ENCODE data around the gene PFDN1. TPM values are rescaled to one million over a fixed set of nuclear protein-coding genes. Genes with fewer than 3 reads are reported as not detected.

The PFDN1 gene
- total and polyA plus RNA-seq, 10 of the 15 experiments (the other 5 are each of a cell fraction or from before 2014, with no cell fraction given), result 62.9 to 193 (median 102) TPM

- Histone ChIP-seq H3K4me2 (ENCODE audit: control insufficient read depth, insufficient read depth) (no peak overlapping the region), H3K36me3 (ENCODE audit: control insufficient read depth in 2 of 2, insufficient read depth in 2 of 2, low read length in 1 of 2) (no peaks in the 10 kb centered on the region; a peak in 2 of 4 replicates), H3K9ac (ENCODE audit: control insufficient read depth, insufficient read depth, low read length) (no peak overlapping the region), H3K4me1 (ENCODE audit: control insufficient read depth, insufficient read depth, low read length) (peaks cover 30% of the 10 kb centered on the region), H4K20me1 (ENCODE audit: control insufficient read depth, insufficient read depth) (no peaks in the 10 kb centered on the region), H3K4me3 (no peak overlapping the region), H3K79me2 (ENCODE audit: control insufficient read depth, insufficient read depth, low read length) (no peaks in the 10 kb centered on the region; the same call in 1 of the 2 replicates), H3K27me3 (replicated peaks in 1 of 2; ENCODE audit: control insufficient read depth in 2 of 2, insufficient read depth in 2 of 2, low read length in 1 of 2) (no peaks in the 10 kb centered on the region), H2AFZ (ENCODE audit: control insufficient read depth, low read depth, low read length) (no peak overlapping the region), H3K9me3 (replicated peaks; ENCODE audit: control insufficient read depth, insufficient read depth, low read length) (no peaks in the 10 kb centered on the region), H3K27ac (ENCODE audit: control insufficient read depth, insufficient read depth) (no peak overlapping the region)
- ChIA-PET RAD21 (ENCODE audit: unreplicated experiment) (interaction anchor here (0.8 kb wide), 1 partner anchor 18 kb away, joined by 3 read pairs; no protein-coding TSS in a partner anchor), SMC1A (ENCODE audit: uncharacterized antibody, unreplicated experiment) (interaction anchor here (0.7 to 2.5 kb wide), 7 partner anchors 9 to 130 kb away, joined by 3 to 13 read pairs (median 6); no protein-coding TSS in a partner anchor), POLR2A (interaction anchor here (0.8 kb wide), 1 partner anchor 120 kb away, joined by 3 read pairs; no protein-coding TSS in a partner anchor), CTCF (interaction anchor here (0.6 to 1.7 kb wide), 5 partner anchors 9 to 139 kb away, joined by 3 to 10 read pairs (median 5); no protein-coding TSS in a partner anchor)
- intact Hi-C loops (cut with micrococcal nuclease; ENCODE audit: unreplicated experiment), result loop anchor here (2.0 kb wide), 1 partner anchor 47 kb away; the partner anchor contains the start of gene CYSTM1
- in situ Hi-C loops (cut with MboI), result no loop called here
- peak; percentile 39 for ATAC-seq
- 80% methylated on average over 5 of the region's 5 CpGs for whole genome bisulfite sequencing (ENCODE audit: insufficient coverage, insufficient replicate concordance, low lambda C conversion rate, missing lambda C conversion rate)
- no TSS peak for BruUV-seq (replicated peaks)
- DNase-seq (ENCODE audit: low read depth, low spot score), result no peak
- FAIRE-seq, result no peak
- no peak for TF ChIP-seq CBX3 (IDR thresholded peaks at IDR 0.05; ENCODE audit: borderline replicate concordance, low read depth)
- no peak for TF ChIP-seq SREBF1 (IDR thresholded peaks at IDR 0.05; ENCODE audit: low read length)
- TF ChIP-seq STAT3 (IDR thresholded peaks at IDR 0.05; ENCODE audit: low read depth, low read length), result no peak
- no peak for TF ChIP-seq POLR2AphosphoS2 (IDR thresholded peaks at IDR 0.05; ENCODE audit: low read depth, low read length)
- TF ChIP-seq ZBTB4 (CRISPR knock-in tag; IDR thresholded peaks at IDR 0.05), result no peak
- TF ChIP-seq SP1 (IDR thresholded peaks at IDR 0.05; ENCODE audit: low read depth, low read length), result no peak
- peak; percentile 8; the same call in 1 of the 2 replicates for TF ChIP-seq CREM (IDR thresholded peaks at IDR 0.05; ENCODE audit: low read depth)
- no peak for TF ChIP-seq CUX1 (IDR thresholded peaks at IDR 0.05; ENCODE audit: insufficient replicate concordance, low read depth, low read length)
- no peak for TF ChIP-seq SMC3 (IDR thresholded peaks at IDR 0.05; ENCODE audit: borderline replicate concordance, low read length)
- TF ChIP-seq NR2F1 (conservative IDR thresholded peaks at IDR 0.05), result no peak
- TF ChIP-seq PML (IDR thresholded peaks at IDR 0.05; ENCODE audit: low read length), result no peak
- TF ChIP-seq RELB (IDR thresholded peaks at IDR 0.05; ENCODE audit: low read depth), result no peak
- peak; percentile 61; the same call in 1 of the 2 replicates for TF ChIP-seq MEF2A (IDR thresholded peaks at IDR 0.05; ENCODE audit: insufficient read depth, low read depth, low read length)
Observed at GRCh38 chr5:140221697-140222223, 81.1 kb downstream of the PFDN1 start.
